Smooth muscle cell of the pulmonary artery (primary cell): ENCODE data around the gene NMBR. TPM values are rescaled to one million over a fixed set of nuclear protein-coding genes. Genes with fewer than 3 reads are reported as not detected.

Source experiments
- total RNA-seq: library from RNA; depleted of rRNA; stranded (reverse); fragments of >200 nt; gene quantifications from 2 replicates; pipeline ENCODE4 v1.2.3, GENCODE V29; 2014

The NMBR gene
- total RNA-seq = 0.07 TPM in 2 replicates

GRCh38 chr6:142146828-142147662, at the start of gene NMBR, which contains the start of gene VTA1:
TSS of gene NMBR (minus strand) at chr6:142147122. CDS start at chr6:142088658, 58,464 bp downstream.
TSS of gene VTA1 (plus strand) at chr6:142147263. CDS start at chr6:142147288, 25 bp downstream.

GRCh38 chr6:142132625-142133024, 14.3 kb downstream of the NMBR start, which contains the start of gene GJE1:
TSS of gene GJE1 (plus strand) at chr6:142132925. CDS start at chr6:142133159, 234 bp downstream.

Other genes with a start within 250 kb of the NMBR start
- gene GJE1, start 14.2 kb downstream of the NMBR start, total RNA-seq = not detected in 2 replicates
- 53.1 and 57.6 TPM in 2 replicates for gene VTA1, start 141 bp upstream of the NMBR start, total RNA-seq
- gene ADGRG6, start 154.9 kb upstream of the NMBR start, total RNA-seq = 0.33 and 2.1 TPM in 2 replicates